Retinal pigment epithelial cell (primary cell): ENCODE results near the gene DCST1.

Source experiments
- DNase-seq: peaks from one replicate; pipeline ENCODE4 v3.0.0-alpha.2; 2010; ENCODE audit warnings: low read depth
- H3K4me3 ChIP-seq: 2 replicates; pipeline ENCODE4 v1.5.1; 2011; ENCODE audit warnings: mild to moderate bottlenecking, low read length, control low read depth, moderate library complexity
- CTCF ChIP-seq: conservative IDR thresholded peaks from 2 replicates; pipeline ENCODE4 v1.5.1; 2011; ENCODE audit warnings: low read depth, low read length, control low read depth, inconsistent platforms

Gene DCST1

GRCh38 chr1:155083052-155083541, 49.5 kb downstream of the DCST1 start:
- H3K4me3 ChIP-seq: no peak overlapping the region
- TF ChIP-seq CTCF: no peak
- no peak for DNase-seq

DNA sequence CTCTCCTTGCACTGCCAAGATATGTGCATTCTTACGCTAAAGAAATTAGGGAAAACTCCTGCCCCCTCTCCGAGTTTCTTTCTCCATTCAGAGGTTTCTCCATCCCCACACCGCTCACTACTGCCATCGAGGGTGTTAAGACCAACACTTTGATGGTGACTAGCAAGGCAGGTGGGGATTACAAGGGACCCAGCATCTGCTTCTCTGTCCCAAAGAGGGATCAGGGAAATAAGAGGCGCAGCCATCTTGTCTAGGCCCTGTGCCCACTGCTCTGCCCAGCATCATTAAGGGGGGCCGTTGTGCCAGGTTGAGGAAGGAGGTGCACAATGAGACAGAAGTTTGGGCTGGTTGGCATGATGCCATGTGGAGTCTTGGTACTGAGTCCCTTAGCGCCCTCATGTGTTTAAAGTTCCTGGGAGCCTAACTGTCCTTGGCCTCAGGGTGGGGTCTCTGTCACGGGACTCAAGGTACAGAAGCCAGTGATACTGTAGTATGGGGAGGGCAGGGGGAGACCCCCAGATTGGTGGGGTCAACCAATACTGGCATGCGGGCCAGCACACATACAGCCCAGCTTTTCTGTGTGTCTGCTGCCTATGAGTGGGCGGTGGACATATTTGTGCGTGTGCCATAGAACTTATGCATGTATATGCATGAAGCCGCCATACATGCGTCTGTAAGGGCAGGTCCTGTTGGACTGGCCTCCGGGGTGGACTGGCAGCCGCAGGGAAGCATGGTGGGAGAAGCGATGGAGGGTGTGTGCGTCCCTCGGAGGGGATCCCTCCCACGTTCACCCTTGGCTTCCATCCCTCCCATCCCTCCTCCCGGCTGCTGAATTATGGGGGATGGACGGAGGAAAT, 50.5 kb downstream of the DCST1 start:
- TF ChIP-seq CTCF: peak; percentile 38
- H3K4me3 ChIP-seq: peak overlapping the region; percentile 69
- DNase-seq: no peak

GRCh38 chr1:155084722-155085503, 51.3 kb downstream of the DCST1 start:
- H3K4me3 ChIP-seq: peak overlapping the region; percentile 69
- DNase-seq: no peak
- peak; percentile 89 for TF ChIP-seq CTCF

DNA sequence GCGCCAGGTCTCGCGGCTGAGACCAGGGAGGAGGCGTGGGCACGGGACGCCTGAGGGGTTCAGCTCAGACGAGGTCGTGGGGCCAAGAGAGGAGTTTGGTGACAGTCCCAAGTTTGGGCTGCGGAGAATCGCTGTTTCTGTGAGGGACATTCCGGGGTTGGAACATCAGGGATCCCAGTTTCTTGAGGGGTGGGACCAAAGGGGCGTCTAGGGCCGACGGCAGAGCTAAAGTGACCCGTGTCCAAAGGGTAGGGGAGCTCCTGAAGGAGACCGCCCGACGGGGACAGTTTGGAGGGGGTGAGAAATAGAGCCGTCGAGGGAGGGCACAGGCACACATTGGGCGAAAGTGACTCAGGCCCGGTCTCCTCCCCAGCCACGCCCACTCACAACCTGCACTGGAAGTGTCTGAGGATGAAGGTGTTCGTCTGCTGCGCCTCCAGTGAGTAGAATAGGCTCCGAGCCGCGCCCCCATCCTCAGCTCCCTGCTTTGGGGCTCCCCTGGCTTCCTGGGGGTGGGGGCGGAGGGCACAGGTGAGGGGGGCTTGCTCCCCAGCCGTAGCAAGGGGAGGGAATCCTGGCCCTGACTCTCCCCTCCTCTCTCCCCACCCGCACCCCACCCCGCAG, 52.0 kb downstream of the DCST1 start:
- no peak for DNase-seq
- no peak for TF ChIP-seq CTCF

DNA sequence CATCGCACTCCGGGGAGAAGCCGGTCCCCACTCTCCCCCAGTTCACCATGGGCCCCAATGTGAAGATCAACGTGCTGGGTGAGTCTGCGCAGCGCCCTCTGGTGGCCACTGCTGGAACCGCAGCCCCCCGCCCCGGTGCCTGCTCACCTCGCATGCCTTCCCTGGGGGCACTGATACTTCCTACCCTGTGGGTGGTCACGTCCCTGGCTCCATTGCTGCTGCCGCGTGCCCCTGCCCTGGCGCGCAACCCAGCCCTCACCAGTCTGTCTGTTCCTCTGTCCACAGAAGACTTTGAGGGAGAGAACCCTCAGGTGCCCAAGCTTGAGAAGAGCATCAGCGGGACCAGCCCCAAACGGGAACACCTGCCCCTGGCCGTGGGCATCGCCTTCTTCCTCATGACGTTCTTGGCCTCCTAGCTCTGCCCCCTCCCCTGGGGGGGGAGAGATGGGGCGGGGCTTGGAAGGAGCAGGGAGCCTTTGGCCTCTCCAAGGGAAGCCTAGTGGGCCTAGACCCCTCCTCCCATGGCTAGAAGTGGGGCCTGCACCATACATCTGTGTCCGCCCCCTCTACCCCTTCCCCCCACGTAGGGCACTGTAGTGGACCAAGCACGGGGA, 52.6 kb downstream of the DCST1 start:
- no peak overlapping the region for H3K4me3 ChIP-seq
- TF ChIP-seq CTCF: peak; percentile 84
- DNase-seq: no peak

More for the DNA sequence above, 52.0 kb downstream of the DCST1 start:
- H3K4me3 ChIP-seq: peak overlapping the region; percentile 69

GRCh38 chr1:155086856-155087535, 53.4 kb downstream of the DCST1 start:
- no peak for DNase-seq
- H3K4me3 ChIP-seq: no peak overlapping the region
- peak; percentile 12 for TF ChIP-seq CTCF
